Activated CD4-positive, alpha-beta T cell treated with anti-CD3 and anti-CD28 coated beads, Interleukin-2, amount 50 U/mL, for 4 hours (primary cell): ENCODE data around the gene ADAMTS9.
"Not testable (repeated sequence)": the region's sequence is repeated elsewhere in the genome, so short reads cannot be mapped to it uniquely, and the experiment has no call there.

ENCODE experiments used
- DNase-seq, 2 experiments: peaks; one replicate each; pipeline ENCODE4 v3.0.0-alpha.2; 2020

ADAMTS9 gene

GRCh38 chr3:64566859-64567258, 120.9 kb downstream of the ADAMTS9 start:
- DNase-seq: no peak

- no peak for DNase-seq
Measured at GRCh38 chr3:64563751-64564150, 124.0 kb downstream of the ADAMTS9 start.

- DNase-seq: no peak
Measured at GRCh38 chr3:64561868-64562267, 125.9 kb downstream of the ADAMTS9 start.

- DNase-seq: no peak
Measured at GRCh38 chr3:64561325-64561843, 126.4 kb downstream of the ADAMTS9 start.

GRCh38 chr3:64560791-64561190, 127.0 kb downstream of the ADAMTS9 start:
- DNase-seq: no peak

GRCh38 chr3:64559588-64559987, 128.2 kb downstream of the ADAMTS9 start:
- DNase-seq: no peak

- no peak for DNase-seq
Measured at GRCh38 chr3:64556046-64556445, 131.8 kb downstream of the ADAMTS9 start.

- DNase-seq: no peak
Measured at GRCh38 chr3:64555351-64555750, 132.4 kb downstream of the ADAMTS9 start.

- DNase-seq: no peak
Measured at GRCh38 chr3:64554096-64554920, 133.5 kb downstream of the ADAMTS9 start.

GRCh38 chr3:64552966-64553365, 134.8 kb downstream of the ADAMTS9 start:
- DNase-seq: no peak

- DNase-seq: no peak
Measured at GRCh38 chr3:64552160-64552559, 135.6 kb downstream of the ADAMTS9 start.

GRCh38 chr3:64551697-64552096, 136.1 kb downstream of the ADAMTS9 start:
- DNase-seq: no peak

- DNase-seq: no peak
Measured at GRCh38 chr3:64550745-64551144, 137.1 kb downstream of the ADAMTS9 start.

GRCh38 chr3:64549869-64550268, 137.9 kb downstream of the ADAMTS9 start:
- DNase-seq: no peak

GRCh38 chr3:64548200-64548889, 139.5 kb downstream of the ADAMTS9 start:
- DNase-seq: no peak

GRCh38 chr3:64546856-64547255, 140.9 kb downstream of the ADAMTS9 start:
- no peak for DNase-seq

GRCh38 chr3:64545239-64545638, 142.6 kb downstream of the ADAMTS9 start:
- not testable (repeated sequence) for DNase-seq

- no peak for DNase-seq
Measured at GRCh38 chr3:64541803-64542202, 146.0 kb downstream of the ADAMTS9 start.

GRCh38 chr3:64539451-64540196, 148.2 kb downstream of the ADAMTS9 start:
- no peak for DNase-seq

GRCh38 chr3:64536166-64536565, 151.6 kb downstream of the ADAMTS9 start:
- no peak for DNase-seq

GRCh38 chr3:64533617-64534317, 154.0 kb downstream of the ADAMTS9 start:
- no peak for DNase-seq

GRCh38 chr3:64530434-64531049, 157.3 kb downstream of the ADAMTS9 start:
- no peak for DNase-seq
